NT2/D1 (cell line): ENCODE data around the gene DCBLD1.
"Not testable (repeated sequence)": the region's sequence is repeated elsewhere in the genome, so short reads cannot be mapped to it uniquely, and the experiment has no call there.

ENCODE experiments used
- DNase-seq: peaks from one replicate; pipeline ENCODE4 v3.0.0-alpha.2; 2011; ENCODE audit warnings: low read depth, low spot score
- H3K27me3 ChIP-seq: 2 replicates; pipeline ENCODE4 v1.6.0; 2011; ENCODE audit warnings: mild to moderate bottlenecking; ENCODE audit not compliant: insufficient read length, insufficient read depth
- H3K36me3 ChIP-seq: 2 replicates; pipeline ENCODE4 v1.6.1; 2011; ENCODE audit warnings: mild to moderate bottlenecking, low read length, mixed read lengths; ENCODE audit not compliant: insufficient read depth, insufficient read length
- H3K4me1 ChIP-seq: 2 replicates; pipeline ENCODE4 v1.5.1; 2011; ENCODE audit not compliant: insufficient read depth, insufficient read length
- H3K4me3 ChIP-seq: 2 replicates; pipeline ENCODE4 v1.5.1; 2011; ENCODE audit warnings: low read depth; ENCODE audit not compliant: insufficient read length
- H3K9ac ChIP-seq: 2 replicates; pipeline ENCODE4 v1.6.0; 2011; ENCODE audit warnings: low read depth; ENCODE audit not compliant: insufficient read length
- H3K9me3 ChIP-seq: 2 replicates; pipeline ENCODE4 v1.5.1; 2011; ENCODE audit warnings: mild to moderate bottlenecking, low read length; ENCODE audit not compliant: insufficient read depth
- SUZ12 ChIP-seq: IDR thresholded peaks from 2 replicates; pipeline ENCODE4 v1.6.1; 2011; ENCODE audit not compliant: insufficient read length, insufficient read depth; ENCODE audit errors: extremely low read depth
- YY1 ChIP-seq: IDR thresholded peaks from 2 replicates; pipeline ENCODE4 v1.6.1; 2011; ENCODE audit not compliant: insufficient read length, insufficient read depth
- ZNF274 ChIP-seq: IDR thresholded peaks from 2 replicates; pipeline ENCODE4 v1.6.1; 2011; ENCODE audit warnings: mild to moderate bottlenecking, low read depth, low read length

The DCBLD1 gene

GRCh38 chr6:117508450-117508971 lies 26.0 kb downstream of the DCBLD1 start:
- Histone ChIP-seq H3K9me3 (no peaks in the 10 kb centered on the region), H3K4me3 (no peak overlapping the region), H3K4me1 (no peaks in the 10 kb centered on the region), H3K27me3 (no peaks in the 10 kb centered on the region), H3K9ac (no peak overlapping the region), H3K36me3 (peaks cover 7% of the 10 kb centered on the region)
- TF ChIP-seq YY1 (no peak), ZNF274 (no peak), SUZ12 (no peak)
- no peak for DNase-seq

- Histone ChIP-seq H3K9me3 (no peaks in the 10 kb centered on the region), H3K9ac (no peak overlapping the region), H3K27me3 (no peaks in the 10 kb centered on the region), H3K36me3 (peaks cover 7% of the 10 kb centered on the region), H3K4me3 (no peak overlapping the region), H3K4me1 (no peaks in the 10 kb centered on the region)
- no peak for DNase-seq
- TF ChIP-seq SUZ12 = no peak
- no peak for TF ChIP-seq YY1
- TF ChIP-seq ZNF274 = no peak
These were observed 26.5 kb downstream of the DCBLD1 start for GRCh38 chr6:117509021-117509420.

- no peak for DNase-seq
- H3K4me1 ChIP-seq = no peaks in the 10 kb centered on the region
- H3K9me3 ChIP-seq = no peaks in the 10 kb centered on the region; the same call in 1 of the 2 replicates
- no peak overlapping the region for H3K9ac ChIP-seq
- no peaks in the 10 kb centered on the region for H3K27me3 ChIP-seq
- H3K36me3 ChIP-seq = no peaks in the 10 kb centered on the region
- no peak for TF ChIP-seq YY1
- no peak for TF ChIP-seq SUZ12
- no peak for TF ChIP-seq ZNF274
- H3K4me3 ChIP-seq = no peak overlapping the region
These were observed 29.8 kb downstream of the DCBLD1 start for GRCh38 chr6:117512056-117512828.

GRCh38 chr6:117512987-117513573 lies 30.6 kb downstream of the DCBLD1 start:
- H3K4me1 ChIP-seq = no peaks in the 10 kb centered on the region
- no peaks in the 10 kb centered on the region; the same call in 1 of the 2 replicates for H3K9me3 ChIP-seq
- H3K36me3 ChIP-seq = no peaks in the 10 kb centered on the region
- DNase-seq = no peak
- no peaks in the 10 kb centered on the region for H3K27me3 ChIP-seq
- TF ChIP-seq YY1 (no peak), SUZ12 (no peak), ZNF274 (no peak)
- no peak overlapping the region for H3K4me3 ChIP-seq
- H3K9ac ChIP-seq = no peak overlapping the region

GRCh38 chr6:117513778-117514365 lies 31.4 kb downstream of the DCBLD1 start:
- H3K9ac ChIP-seq = no peak overlapping the region
- H3K4me1 ChIP-seq = no peaks in the 10 kb centered on the region
- TF ChIP-seq YY1 (no peak), SUZ12 (no peak), ZNF274 (no peak)
- no peaks in the 10 kb centered on the region for H3K27me3 ChIP-seq
- no peaks in the 10 kb centered on the region for H3K36me3 ChIP-seq
- no peak overlapping the region for H3K4me3 ChIP-seq
- H3K9me3 ChIP-seq = no peaks in the 10 kb centered on the region; the same call in 1 of the 2 replicates
- no peak for DNase-seq

- DNase-seq = no peak
- no peak overlapping the region for H3K4me3 ChIP-seq
- no peak for TF ChIP-seq YY1
- no peak for TF ChIP-seq SUZ12
- TF ChIP-seq ZNF274 = no peak
- no peaks in the 10 kb centered on the region for H3K36me3 ChIP-seq
- H3K4me1 ChIP-seq = no peaks in the 10 kb centered on the region
- no peaks in the 10 kb centered on the region for H3K27me3 ChIP-seq
- no peaks in the 10 kb centered on the region; the same call in 1 of the 2 replicates for H3K9me3 ChIP-seq
- H3K9ac ChIP-seq = no peak overlapping the region
These were observed 32.2 kb downstream of the DCBLD1 start for GRCh38 chr6:117514655-117515054.

GRCh38 chr6:117515326-117515725 lies 32.9 kb downstream of the DCBLD1 start:
- no peaks in the 10 kb centered on the region for H3K36me3 ChIP-seq
- no peak for DNase-seq
- H3K9ac ChIP-seq = no peak overlapping the region
- no peaks in the 10 kb centered on the region for H3K4me1 ChIP-seq
- no peak for TF ChIP-seq ZNF274
- TF ChIP-seq SUZ12 = no peak
- TF ChIP-seq YY1 = no peak
- no peaks in the 10 kb centered on the region for H3K27me3 ChIP-seq
- H3K4me3 ChIP-seq = no peak overlapping the region
- H3K9me3 ChIP-seq = no peaks in the 10 kb centered on the region; the same call in 1 of the 2 replicates

- not testable (repeated sequence) for H3K9me3 ChIP-seq, DNase-seq, H3K36me3 ChIP-seq, H3K4me1 ChIP-seq, H3K4me3 ChIP-seq, H3K9ac ChIP-seq, H3K27me3 ChIP-seq
These were observed 35.5 kb downstream of the DCBLD1 start for GRCh38 chr6:117517995-117518394.
